Tongue (tissue), 2 donors: ENCODE data around the gene CXCL13. TPM values are rescaled to one million over a fixed set of nuclear protein-coding genes. Genes with fewer than 3 reads are reported as not detected.
A peak's percentile ranks its signal among the peaks of the same experiment; 100 is the strongest.
"Not testable (repeated sequence)": the region's sequence is repeated elsewhere in the genome, so short reads cannot be mapped to it uniquely, and the experiment has no call there.

Experiments
- DNase-seq: peaks from one replicate; pipeline ENCODE4 v3.0.0-alpha.2; 2015
- total RNA-seq: library from RNA; depleted of rRNA; stranded (reverse); fragments of >200 nt; gene quantifications from one replicate; pipeline ENCODE4 v1.2.3, GENCODE V29; 2014

CXCL13 gene, protein sequence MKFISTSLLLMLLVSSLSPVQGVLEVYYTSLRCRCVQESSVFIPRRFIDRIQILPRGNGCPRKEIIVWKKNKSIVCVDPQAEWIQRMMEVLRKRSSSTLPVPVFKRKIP
- 0.31 TPM for total RNA-seq

DNA sequence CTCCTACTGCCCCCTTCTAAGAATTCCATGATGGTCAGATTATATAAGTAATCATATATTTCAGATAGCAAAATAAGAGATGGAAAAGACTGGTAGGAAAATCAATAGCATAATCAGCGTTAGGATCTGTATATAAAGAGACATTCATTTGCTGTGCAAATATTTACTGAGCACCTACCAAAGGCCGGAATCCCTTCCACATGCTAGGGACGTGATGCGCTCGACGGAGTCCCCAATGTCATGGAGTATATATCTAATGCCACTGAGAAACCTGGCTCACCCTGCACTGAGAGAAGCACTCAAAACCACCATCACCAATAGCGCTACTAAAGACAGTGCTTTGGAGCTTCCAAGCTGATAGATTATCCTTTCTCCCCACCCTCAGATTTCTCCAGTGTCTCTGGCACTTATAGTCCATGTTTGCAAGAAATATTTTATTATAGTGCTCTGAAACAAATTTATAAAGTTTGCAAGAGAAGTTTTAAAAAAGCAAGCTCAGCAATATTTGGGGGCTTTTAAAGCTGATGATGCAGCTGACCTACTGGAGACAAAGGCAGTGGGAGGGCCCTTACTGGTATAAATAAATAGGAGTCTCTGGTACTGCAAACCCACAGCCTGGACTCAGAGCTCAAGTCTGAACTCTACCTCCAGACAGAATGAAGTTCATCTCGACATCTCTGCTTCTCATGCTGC, at the start of gene CXCL13:
Gene CXCL13 (plus strand): TSS at position 611 of the 693 bp plus-strand sequence. CDS start 46 bp downstream, at position 657.
- no peak for DNase-seq

DNA sequence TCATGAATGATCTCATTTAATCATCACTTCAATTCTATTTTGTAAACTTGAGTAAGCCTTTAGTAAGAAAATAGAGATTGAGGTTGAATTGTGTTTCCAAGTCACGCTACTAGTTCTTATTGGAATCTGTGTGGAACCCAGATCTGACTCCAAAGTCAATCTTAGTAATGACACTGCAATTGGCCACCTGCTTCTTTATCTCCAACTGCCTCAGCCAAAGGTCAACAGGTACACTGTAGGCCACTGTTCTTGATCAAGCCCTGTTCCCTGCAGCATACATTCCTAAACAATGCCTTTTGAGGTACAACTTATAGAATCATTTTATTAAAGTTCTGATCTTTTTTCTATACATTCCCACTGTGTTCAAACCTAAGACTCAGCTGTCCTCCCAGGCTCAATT, 45.5 kb upstream of the CXCL13 start:
- DNase-seq: no peak

GRCh38 chr4:77561720-77562119, 43.9 kb upstream of the CXCL13 start:
- not testable (repeated sequence) for DNase-seq

DNA sequence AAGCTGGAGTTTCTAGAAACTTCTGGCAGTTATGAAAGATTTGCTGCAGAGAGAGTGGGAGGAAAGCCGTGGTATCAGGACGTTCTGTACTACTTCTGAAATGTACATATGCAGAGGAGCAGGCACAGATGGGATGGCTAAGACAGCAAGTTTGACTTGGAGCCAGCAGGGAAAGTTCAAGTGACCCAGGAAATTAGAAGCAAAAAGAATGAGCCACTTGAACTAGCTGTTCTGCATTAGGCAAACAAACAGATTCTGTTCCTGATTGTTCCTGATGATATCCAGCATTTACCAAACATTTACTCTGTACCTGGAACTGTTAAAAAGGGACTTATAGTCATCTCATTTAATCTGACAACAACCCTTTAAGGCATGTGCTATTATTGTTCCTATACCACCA, 41.4 kb upstream of the CXCL13 start:
- DNase-seq: peak; percentile 65

- no peak for DNase-seq
These were observed 39.5 kb upstream of the CXCL13 start for GRCh38 chr4:77566148-77566547.

DNA sequence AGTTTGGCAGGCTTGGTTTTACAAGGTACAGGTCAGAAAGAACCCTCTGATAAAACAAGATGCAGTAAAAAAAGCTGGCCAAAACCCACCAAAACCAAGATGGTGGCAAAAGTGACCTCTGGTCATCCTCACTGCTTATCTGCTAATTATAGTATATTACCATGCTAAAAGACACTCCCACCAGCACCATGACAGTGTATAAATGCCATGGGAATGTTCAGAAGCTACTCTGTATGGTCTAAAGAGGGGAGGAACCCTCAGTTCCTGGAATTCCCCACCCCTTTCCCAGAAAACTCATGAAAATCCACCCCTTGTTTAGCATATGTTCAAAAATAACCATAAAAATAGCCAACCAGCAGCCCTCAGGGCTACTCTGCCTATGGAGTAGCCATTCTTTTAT, 38.1 kb upstream of the CXCL13 start:
- no peak for DNase-seq

DNA sequence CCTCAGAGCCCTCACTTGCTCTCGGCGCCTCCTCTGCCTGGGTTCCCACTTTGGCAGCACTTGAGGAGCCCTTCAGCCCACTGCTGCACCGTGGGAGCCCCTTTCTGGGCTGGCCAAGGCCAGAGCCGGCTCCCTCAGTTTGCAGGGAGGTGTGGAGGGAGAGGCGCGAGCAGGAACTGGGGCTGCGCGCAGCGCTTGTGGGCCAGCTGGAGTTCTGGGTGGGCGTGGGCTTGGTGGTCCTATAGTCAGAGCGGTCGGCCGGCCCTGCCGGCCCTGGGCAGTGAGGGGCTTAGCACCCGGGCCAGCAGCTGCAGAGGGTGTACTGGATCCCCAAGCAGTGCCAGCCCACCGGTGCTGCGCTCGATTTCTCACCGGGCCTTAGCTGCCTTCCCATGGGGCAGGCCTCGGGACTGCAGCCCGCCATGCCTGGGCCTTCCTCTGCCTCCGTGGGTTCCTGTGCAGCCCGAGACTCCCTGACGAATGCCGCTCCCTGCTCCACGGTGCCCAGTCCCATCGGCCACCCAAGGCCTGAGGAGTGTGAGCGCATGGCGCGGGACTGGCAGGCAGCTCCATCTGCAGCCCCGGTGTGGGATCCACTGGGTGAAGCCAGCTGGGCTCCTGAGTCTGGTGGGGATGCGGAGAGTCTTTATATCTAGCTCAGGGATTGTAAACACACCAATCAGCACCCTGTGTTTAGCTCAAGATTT, 35.0 kb upstream of the CXCL13 start:
- DNase-seq: not testable (repeated sequence)

DNA sequence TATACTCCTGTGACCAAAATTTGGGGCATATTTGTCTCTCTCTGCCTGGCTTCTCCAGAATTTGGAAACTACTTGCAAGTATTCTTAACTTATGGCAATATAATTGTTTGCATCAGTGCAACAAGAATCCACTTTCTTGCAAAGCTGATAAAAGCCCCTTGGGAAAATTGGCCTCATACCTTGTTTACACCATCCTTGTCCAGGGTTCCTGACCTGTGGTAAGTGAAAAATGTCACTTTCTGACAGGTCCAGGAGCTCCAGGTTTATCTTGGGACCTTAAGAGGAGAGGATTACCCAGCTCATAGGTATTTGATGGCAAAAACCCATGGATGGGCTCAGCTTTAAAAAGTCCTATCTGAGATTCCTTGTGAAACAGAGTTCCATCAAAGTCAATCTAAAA, 29.3 kb upstream of the CXCL13 start:
- DNase-seq: no peak

GRCh38 chr4:77578145-77578544, 27.5 kb upstream of the CXCL13 start:
- DNase-seq: no peak

GRCh38 chr4:77579406-77580076, 26.1 kb upstream of the CXCL13 start:
- no peak for DNase-seq

DNA sequence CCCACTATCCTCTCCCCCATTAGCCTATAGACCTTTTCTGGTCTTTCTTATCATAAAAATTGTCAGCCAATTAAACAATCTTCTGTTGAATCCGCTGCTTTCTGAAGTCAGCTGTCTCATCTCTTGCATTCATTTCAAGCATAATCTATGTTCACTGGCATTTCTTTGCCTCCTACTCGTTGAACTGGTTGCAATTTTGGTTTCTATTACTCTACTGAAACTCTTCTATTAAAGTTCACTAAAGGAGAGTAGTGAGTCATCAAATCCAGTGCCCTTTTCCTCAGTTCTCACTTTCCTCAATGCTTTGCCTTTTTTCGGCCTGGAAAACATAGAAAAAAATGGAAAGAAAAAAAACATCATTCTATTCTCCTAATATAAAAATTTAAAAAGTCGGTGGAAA, 23.9 kb upstream of the CXCL13 start:
- no peak for DNase-seq

DNA sequence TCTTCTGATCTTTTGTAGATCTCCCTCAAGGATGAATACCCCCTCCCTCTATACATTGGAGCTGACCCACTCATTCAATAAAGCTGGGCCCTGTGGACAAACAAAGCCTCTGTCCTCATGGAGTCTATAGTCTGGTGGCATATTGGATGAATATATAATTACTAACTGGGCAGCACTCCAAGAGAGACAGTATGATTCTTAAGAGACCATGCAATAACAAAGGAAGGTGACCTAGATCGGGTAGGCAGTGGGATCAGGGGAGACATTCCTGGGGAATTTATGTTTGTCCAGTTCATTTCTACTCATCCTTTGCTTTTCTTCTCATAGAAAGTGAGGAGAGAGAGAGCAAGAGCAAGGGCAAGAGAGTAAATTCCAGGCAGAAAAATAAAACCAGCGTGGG, 23.5 kb upstream of the CXCL13 start:
- DNase-seq: no peak

DNA sequence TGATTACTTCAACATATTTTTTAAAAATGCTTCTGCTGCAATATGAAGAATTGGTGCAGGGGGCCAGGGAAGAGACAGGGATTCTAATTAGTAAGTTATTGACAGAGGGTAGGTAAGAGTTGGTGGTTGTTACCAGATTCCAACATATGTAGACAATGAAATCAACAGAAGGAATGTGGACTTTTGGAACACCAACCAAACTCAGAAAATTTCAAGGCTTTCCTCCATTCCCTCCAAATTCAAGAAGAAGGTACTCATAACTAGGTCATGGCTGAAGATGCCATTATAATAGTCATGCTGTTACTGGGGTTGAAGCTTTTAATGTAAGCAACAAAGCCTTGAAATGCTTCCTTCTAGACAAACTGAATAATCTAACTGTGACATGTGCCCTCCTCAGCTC, 22.9 kb upstream of the CXCL13 start:
- no peak for DNase-seq

DNA sequence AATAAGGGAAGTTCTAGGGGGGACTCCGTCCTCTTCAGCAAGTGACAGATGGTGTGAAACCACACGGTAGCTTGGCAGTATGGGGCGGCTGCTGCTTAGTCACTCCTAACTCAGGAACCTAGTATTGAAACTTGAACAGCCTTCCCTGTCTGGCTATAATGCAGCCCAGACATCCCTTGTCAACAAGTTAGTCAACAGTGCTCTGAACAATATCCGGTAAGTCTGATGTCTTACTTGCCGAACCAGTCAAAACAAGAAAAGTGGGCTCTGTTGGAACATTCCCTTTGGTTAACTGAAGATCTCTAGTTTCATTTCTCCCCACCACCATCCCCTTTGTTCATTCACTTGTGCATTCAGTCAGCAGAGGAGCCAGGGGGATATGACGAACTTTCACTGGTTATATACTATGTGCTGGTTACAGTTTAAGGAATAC, 18.7 kb upstream of the CXCL13 start:
- DNase-seq: no peak

GRCh38 chr4:77590482-77590881, 15.1 kb upstream of the CXCL13 start:
- DNase-seq: no peak

GRCh38 chr4:77591532-77591931, 14.1 kb upstream of the CXCL13 start:
- no peak for DNase-seq

DNA sequence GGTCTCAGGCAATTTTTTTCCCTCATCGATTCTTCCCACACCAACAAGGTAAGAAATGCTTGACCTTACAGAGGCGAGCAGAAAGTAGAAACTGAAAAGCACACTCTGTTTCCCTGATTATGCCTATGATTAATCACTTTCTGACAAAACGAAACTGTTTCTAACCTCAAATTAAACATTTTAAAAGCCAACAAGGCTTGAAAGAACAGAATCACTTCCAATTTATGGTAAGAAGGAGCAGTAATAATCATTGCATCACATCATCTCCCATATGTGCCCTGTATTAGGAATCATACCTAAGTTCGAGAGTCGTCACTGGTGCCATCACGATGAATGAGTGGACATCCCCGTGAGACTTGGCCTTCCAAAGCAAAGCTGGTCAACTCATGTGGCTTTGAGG, 12.5 kb upstream of the CXCL13 start:
- no peak for DNase-seq

DNA sequence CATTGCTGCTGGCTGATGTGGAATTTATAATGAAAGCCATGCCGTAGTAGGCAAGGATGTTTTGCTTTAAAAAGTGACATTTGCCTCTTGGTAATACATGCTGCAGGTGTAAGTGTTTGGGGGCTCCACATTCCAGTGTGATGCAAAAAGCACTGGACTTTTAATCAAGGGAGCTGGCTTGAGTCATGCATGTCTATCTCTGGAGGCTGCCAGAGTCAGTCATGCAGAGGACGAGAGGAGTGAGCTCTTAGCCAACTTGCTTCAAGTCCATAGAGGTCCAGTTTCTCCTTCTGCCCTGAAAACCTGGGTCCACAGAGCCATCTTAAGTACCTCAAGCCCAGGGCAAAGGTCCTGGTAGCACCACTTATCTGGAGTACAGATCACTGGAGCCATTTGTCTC, 11.6 kb upstream of the CXCL13 start:
- no peak for DNase-seq

- DNase-seq: no peak
These were observed 10.2 kb upstream of the CXCL13 start for GRCh38 chr4:77595364-77595973.

GRCh38 chr4:77599378-77599777, 6.2 kb upstream of the CXCL13 start:
- no peak for DNase-seq

- DNase-seq: peak; percentile 53
These were observed 4.8 kb upstream of the CXCL13 start for GRCh38 chr4:77600521-77601451.
